Suprapubic skin (tissue), 4 donors: ENCODE results near the gene ECE1.

Source experiments
- EP300 ChIP-seq: sonication (generic); formaldehyde crosslinking; IDR thresholded peaks from one replicate; pipeline ENCODE4 v1.6.1; 2017; ENCODE audit warnings: antibody characterized with exemption
- POLR2A ChIP-seq, 2 donors: fragments of 450-650 bp; IDR thresholded peaks; one replicate each; pipeline ENCODE4 v1.6.1; 2017; ENCODE audit warnings: antibody characterized with exemption in 2 of 2, mild to moderate bottlenecking in 2 of 2, moderate library complexity in 2 of 2
- POLR2AphosphoS5 ChIP-seq, 3 donors: sonication (generic); formaldehyde crosslinking; IDR thresholded peaks; one replicate each; pipeline ENCODE4 v1.6.1; 2017; ENCODE audit warnings: antibody characterized with exemption in 3 of 3
- TF ChIP-seq, protein P1 (sequence below), 2 donors: fragments of 200-600 bp in 1 of 2; fragments of 450-650 bp in 1 of 2; sonication (generic) in 1 of 2; IDR thresholded peaks; one replicate each; pipeline ENCODE4 v1.5.1; 2016 to 2019; ENCODE audit warnings: antibody characterized with exemption in 2 of 2, mild to moderate bottlenecking in 1 of 2, moderate library complexity in 1 of 2

DNA sequence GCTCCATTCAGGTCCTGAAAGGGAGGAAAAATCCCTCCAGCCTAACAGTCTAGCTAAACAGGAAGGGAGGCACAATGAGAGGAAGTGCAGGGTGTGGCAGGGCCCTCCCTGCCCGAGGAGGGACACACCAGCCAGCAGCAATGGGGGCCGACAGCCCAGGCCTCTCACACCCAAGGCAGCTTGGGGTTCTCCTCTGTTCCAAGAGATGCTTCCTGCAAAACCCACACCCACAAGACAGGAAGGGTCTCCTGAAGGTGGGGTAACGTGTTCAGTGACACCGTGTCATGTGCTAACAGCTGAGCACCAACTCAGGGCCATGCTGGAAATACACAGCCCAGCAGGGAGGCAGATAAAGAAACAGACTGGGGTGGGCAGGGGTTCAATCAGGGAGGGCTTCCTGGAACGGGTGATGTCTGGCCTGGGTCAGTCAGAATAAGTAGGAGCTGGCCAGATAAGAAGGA is 10.2 kb downstream of the ECE1 start:
- TF ChIP-seq POLR2A (IDR thresholded peaks at IDR 0.05): no peak
- peak in 1 of 3 donors; percentile 2 for TF ChIP-seq POLR2AphosphoS5 (IDR thresholded peaks at IDR 0.05)
- TF ChIP-seq, protein P1, sequence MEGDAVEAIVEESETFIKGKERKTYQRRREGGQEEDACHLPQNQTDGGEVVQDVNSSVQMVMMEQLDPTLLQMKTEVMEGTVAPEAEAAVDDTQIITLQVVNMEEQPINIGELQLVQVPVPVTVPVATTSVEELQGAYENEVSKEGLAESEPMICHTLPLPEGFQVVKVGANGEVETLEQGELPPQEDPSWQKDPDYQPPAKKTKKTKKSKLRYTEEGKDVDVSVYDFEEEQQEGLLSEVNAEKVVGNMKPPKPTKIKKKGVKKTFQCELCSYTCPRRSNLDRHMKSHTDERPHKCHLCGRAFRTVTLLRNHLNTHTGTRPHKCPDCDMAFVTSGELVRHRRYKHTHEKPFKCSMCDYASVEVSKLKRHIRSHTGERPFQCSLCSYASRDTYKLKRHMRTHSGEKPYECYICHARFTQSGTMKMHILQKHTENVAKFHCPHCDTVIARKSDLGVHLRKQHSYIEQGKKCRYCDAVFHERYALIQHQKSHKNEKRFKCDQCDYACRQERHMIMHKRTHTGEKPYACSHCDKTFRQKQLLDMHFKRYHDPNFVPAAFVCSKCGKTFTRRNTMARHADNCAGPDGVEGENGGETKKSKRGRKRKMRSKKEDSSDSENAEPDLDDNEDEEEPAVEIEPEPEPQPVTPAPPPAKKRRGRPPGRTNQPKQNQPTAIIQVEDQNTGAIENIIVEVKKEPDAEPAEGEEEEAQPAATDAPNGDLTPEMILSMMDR (IDR thresholded peaks at IDR 0.05): no peak
- TF ChIP-seq EP300: no peak
